ENCODE data around the gene ZMYM4. TPM values are rescaled to one million over a fixed set of nuclear protein-coding genes. Genes with fewer than 3 reads are reported as not detected.
"Not testable (repeated sequence)": the region's sequence is repeated elsewhere in the genome, so short reads cannot be mapped to it uniquely, and the experiment has no call there.

Gene ZMYM4
- 10 to 100 TPM; 50.4 to 51.3 TPM for total RNA-seq
- long read RNA-seq, donor 1, partial matches to known transcripts, result 4 of 7 reads
- long read RNA-seq, donor 1, other reads (novel, unspliced or antisense), result 3 of 7 reads
- long read RNA-seq, donor 2, partial matches to known transcripts, result 3 of 4 reads
- long read RNA-seq, donor 2, other reads (novel, unspliced or antisense), result 1 of 4 reads

DNA sequence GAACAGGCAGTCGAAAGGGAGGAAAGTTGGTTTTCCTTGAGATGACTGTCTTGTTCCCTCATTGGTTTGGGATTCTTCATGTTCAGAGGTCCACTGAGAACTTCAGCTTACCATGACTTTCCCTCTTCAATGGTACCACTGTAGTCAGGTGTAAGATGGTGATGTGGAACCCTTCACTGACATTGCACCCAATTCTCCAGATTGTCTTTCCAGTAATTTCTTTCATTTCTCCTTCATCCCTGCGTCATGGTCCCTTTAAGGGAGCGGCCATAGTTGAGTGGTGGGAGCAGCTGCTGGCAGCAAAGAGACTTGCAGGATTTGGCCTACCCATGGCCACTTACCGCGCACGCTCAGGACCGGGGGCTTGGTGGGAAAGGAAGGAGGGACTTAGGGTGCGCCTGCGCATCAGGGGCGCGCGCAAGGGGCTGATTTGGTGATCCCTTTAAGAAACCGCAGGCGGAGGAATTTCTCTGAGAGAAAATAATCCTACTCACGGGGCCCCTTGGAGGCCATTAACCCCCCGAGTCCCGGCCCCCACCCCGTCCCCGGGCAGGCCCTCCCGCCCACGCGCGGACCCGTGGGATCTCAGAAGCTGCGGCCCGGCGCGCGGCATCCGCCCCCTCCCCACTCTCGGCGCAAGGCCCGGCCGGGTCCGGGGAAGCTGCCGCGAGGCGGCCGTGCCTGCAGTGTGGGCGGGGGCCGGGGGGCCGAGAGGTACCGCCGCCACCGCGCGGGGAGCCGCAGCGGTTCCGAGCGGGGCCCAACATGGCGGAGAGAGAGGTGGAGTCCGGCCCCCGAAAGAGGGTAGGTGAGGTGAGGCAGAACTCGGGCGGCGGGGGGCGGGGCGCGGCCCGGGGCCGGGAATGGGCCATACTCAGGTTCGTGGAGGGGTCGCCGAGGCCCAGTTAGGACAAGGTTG, at the start of gene ZMYM4:
TSS of gene ZMYM4 (plus strand) at position 428 of the 919 bp plus-strand sequence. CDS start at position 766, 338 bp downstream.
- intact Hi-C loops (cut with DNase I), result no loop called here
- peak; percentile 98 for DNase-seq (ENCODE audit: low spot score)

DNA sequence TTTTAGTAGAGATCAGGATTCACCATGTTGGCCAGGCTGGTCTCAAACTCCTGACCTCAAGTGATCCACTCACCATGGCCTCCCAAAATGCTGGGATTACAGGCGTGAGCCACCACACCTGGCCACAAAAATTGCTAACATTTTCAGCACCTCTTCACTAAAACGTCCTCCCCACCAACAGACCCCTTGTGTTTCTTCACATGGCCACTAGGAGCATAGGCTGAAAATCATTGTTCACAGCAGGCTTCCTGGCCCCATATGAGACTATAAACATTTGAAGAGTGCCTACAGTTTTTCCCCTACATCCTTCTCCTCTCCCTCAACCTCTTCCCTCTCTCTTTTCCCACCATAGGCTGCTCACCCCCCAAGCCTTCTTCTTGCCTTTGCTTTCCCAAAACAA, 47.5 kb upstream of the ZMYM4 start:
- intact Hi-C loops (cut with DNase I), result loop anchor here in 1 of 2 donors (10.0 kb wide), 1 partner anchor 566 kb away; no protein-coding TSS in a partner anchor
- DNase-seq (ENCODE audit: low spot score), result no peak

DNA sequence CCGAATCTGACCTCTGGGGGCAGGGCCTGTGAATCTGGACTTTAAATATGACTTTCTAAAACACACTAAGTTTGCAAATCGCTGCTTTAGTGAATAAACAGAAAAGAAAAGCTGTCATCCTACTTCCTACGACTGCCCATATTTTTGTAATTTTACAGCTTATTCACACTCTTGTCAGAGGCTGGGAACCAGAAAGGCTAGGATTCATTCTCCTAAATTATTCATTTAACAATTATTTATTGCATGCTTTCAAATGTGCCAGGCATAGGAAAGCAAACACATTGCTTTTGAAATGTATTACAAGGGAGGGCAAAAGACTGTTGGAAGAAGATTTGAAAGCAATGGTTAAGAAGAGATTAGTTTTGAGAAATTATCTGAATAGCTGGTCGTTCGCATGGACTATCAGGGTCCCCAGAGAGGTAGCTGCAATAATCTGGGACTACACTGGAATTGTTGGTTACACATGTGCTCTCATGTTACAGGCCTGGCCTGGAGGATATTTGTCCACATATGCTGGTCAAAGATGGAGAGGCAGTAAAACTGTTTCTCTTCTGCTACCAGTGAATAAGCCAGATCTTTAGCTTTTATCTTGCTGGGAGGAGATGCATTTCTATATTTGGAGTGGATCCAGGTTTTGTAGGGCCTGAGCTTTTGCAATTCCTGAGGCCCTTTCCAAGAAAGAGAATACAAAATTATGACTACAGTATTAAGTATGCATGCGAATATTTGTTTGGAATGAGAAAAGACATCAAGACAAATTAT, 46.0 kb upstream of the ZMYM4 start:
- no peak for DNase-seq (ENCODE audit: low spot score)
- intact Hi-C loops (cut with DNase I), result loop anchor here in 1 of 2 donors (10.0 kb wide), 1 partner anchor 568 kb away; no protein-coding TSS in a partner anchor

DNA sequence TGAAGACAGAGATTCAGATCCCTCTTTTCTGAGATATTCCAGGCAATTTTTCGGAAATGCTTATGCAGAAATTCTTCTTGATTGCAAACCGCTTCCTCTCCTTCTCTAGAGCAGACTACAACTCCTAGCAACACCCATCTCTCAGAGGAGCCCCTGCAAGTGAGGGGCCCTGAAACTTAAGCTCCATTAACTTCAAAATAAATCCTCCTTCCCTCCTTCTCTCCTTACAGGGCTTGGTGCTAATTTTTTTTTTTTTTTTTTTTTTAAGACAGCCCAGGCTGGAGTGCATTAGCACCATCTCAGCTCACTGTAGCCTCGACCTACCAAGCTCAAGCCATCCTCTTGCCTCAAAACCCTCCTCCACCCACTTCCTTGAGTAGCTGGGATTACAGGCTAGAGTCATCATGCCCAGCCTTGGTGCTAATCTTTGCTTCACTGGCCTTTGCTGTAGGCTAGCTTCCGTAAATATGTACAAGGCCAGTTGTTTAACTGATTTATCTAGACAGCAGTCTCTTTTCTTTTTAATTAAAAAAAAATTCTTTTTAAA, 45.4 kb upstream of the ZMYM4 start:
- intact Hi-C loops (cut with DNase I), result loop anchor here in 1 of 2 donors (10.0 kb wide), 1 partner anchor 568 kb away; no protein-coding TSS in a partner anchor
- DNase-seq (ENCODE audit: low spot score), result no peak

DNA sequence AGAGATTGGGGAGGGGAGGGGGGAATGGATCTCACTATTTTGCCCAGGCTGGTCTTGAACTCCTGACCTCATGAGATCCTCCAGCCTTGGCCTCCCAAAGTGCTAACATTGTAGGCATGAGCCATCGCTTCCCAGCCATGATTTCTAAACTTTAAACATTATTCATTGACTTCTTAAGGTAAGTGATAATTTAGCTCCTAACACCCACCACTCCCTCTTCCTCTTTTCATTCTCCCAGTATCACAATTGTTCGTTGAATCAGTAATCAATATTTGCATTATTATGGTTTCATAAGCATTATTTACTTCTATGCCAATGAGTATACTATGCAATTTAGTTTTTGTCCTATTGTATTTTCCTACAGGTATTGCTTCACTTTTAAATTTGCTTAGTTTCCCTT, 42.0 kb upstream of the ZMYM4 start:
- no peak for DNase-seq (ENCODE audit: low spot score)
- intact Hi-C loops (cut with DNase I), result loop anchor here in 1 of 2 donors (10.0 kb wide), 1 partner anchor 572 kb away; no protein-coding TSS in a partner anchor

DNA sequence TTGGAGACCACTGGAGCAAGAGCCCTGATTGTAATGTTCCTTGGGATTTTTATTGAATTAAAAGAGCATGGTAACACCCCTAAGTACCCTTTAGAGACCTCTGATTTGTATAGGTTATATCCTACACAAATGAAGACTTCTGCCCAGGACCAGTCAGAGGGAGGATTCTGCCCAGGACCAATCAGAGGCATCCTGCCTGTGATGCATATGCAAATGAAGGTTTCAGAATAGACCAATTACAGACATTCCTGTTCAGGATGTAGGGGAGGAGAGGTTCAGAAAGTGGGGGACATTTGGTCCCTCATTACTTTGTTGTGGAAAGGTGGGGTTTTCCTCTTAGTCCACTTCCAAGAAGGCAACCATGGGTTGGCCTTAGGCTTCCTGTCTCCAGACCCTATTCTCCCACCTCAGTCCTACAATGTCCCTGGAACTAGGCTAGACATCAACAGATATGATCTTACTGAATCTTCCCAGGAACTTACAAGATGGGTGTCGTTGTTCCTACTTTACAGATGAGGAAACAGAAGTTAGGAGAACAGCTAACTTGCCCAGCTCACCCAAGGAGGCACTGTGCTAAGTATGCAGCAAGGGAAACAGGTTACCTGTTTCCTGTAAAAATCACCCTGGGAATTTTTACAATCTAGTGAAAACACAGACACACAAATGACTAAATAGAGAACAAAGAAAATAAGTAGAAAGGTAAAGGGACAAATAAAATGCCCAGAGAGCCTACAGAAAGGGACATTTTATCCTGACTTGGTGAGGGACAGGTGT, 38.7 kb upstream of the ZMYM4 start:
- no peak for DNase-seq (ENCODE audit: low spot score)
- intact Hi-C loops (cut with DNase I), result loop anchor here in 1 of 2 donors (10.0 kb wide), 1 partner anchor 575 kb away; no protein-coding TSS in a partner anchor

DNA sequence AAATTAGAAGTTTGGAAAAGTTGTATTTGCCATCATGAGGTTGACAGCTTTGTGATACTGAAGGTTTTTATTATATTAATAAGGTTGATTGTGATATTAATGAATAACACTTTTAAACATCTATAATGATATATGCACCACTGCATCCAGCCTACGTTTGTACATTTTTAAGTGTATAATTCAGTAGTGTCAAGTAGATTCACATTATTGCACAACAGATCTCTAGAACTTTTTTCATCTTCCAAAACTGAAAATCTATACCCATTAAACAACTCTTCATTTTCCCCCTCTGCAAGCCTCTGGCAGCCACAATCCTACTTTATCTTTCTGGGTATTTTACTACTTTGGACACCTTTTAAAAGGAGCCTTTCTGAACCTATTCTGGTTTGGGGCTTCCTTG, 37.2 kb upstream of the ZMYM4 start:
- no peak for DNase-seq (ENCODE audit: low spot score)

DNA sequence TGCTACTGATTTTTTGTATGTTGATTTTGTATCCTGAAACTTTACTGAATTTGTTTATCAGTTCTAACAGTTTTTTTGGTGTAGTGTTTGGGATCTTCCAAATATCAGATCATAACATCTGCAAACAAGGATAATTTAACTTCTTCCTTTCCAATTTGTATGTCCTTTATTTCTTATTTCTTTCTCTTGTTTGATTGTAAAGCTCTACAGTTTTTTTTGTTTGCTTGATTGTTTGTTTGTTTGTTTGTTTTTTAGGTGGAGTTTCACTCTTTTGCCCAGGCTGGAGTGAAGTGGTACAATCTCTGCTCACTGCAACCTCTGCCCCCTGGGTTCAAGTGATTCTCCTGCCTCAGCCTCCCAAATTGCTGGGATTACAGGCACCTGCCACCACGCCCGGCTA, 31.7 kb upstream of the ZMYM4 start:
- DNase-seq (ENCODE audit: low spot score); intact Hi-C loops (cut with DNase I): not testable (repeated sequence)

More for the DNA sequence above, 37.2 kb upstream of the ZMYM4 start:
- intact Hi-C loops (cut with DNase I), result no loop called here

DNA sequence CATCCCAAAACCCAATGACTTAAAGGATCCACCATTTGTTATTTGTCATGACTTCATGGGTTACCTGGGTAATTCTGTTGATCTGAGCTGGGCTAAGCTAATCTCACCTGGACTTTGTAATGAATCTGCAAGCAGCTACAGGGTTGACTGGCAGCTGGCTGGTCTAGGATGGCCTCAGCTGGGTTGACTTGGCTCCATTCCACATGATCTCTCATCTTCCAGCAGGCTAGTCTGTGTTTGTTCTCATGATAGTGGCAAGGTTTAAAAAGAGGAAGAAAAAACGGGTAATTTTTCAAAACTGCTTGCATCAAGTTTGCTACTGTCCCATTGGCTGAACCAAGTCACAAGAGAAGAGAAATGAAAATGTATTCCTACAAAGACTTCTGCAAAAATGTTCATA, 24.8 kb upstream of the ZMYM4 start:
- DNase-seq (ENCODE audit: low spot score), result no peak
- intact Hi-C loops (cut with DNase I), result no loop called here

DNA sequence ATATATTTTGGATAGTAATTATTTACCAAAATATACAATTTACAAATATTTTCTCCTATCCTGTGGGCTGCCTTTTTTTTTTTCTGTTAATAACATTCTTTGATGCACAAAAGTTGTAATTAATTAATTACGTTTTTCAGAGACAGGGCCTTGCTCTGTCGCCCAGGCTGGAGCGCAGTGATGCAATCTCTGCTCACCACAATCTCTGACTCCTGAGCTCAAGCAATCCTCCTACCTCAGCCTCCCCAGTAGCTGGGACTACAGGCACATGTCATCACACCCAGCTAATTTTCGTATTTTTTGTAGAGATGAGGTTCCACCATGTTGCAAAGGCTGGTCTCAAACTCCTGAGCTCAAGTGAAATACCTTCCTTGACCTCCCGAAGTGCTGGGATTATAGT, 21.3 kb upstream of the ZMYM4 start:
- DNase-seq (ENCODE audit: low spot score), result no peak
- intact Hi-C loops (cut with DNase I), result no loop called here

DNA sequence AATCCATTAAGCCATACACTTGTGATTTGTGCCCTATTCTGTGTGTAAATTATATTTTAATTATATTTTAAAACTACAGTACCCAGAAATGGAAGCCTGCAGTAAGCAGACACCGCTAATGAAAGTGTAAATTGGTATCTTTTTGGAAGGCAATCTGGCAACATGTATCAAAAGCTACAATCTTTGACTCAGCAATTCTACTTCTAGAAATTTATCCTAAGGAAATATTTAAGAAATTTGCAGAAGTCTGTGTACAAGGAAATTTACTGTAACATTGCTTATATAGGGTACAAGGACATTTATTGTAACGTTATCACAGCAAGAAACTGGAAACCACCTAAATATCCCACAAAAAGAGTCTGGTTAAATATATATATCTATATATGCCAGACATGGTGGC, 14.6 kb upstream of the ZMYM4 start:
- intact Hi-C loops (cut with DNase I), result no loop called here
- DNase-seq (ENCODE audit: low spot score), result no peak

DNA sequence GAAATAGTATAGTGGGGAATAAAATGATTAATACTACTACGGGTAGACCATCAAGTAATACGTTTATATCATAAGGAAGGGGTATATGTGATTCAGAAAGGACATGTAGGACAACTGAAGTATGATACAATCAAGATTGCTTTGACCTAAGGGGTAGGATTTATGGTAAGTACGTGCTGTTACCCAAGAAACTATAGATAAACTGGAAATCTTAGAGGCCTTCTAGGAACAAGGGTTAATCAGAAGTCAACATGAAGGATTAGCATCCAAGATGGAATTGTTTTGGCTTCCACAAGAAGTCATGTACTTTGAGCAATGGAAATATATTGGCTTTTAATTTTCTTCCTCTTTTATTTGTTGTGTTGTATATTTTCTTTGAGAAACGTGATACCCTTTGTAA, 13.2 kb upstream of the ZMYM4 start:
- DNase-seq (ENCODE audit: low spot score), result no peak
- intact Hi-C loops (cut with DNase I), result no loop called here

DNA sequence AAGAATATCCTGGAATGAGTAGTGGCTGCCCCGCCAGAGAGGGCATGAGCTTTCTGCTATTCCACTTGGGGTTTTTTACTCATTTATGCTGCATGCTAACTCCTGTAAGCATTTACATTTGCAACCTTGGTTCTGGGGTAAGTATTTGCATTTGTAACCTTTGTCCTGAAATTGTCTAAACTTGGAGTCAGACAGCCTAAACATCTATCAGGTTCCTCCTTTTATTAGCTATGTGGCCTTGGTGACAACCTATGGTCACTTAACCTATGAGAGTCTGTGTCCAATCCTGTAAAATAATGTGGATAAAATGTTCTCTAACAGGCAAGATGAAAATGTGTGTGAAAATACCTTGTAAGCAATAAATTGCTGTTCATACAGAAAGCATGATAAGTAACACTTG, 8.9 kb upstream of the ZMYM4 start:
- intact Hi-C loops (cut with DNase I), result no loop called here
- no peak for DNase-seq (ENCODE audit: low spot score)

DNA sequence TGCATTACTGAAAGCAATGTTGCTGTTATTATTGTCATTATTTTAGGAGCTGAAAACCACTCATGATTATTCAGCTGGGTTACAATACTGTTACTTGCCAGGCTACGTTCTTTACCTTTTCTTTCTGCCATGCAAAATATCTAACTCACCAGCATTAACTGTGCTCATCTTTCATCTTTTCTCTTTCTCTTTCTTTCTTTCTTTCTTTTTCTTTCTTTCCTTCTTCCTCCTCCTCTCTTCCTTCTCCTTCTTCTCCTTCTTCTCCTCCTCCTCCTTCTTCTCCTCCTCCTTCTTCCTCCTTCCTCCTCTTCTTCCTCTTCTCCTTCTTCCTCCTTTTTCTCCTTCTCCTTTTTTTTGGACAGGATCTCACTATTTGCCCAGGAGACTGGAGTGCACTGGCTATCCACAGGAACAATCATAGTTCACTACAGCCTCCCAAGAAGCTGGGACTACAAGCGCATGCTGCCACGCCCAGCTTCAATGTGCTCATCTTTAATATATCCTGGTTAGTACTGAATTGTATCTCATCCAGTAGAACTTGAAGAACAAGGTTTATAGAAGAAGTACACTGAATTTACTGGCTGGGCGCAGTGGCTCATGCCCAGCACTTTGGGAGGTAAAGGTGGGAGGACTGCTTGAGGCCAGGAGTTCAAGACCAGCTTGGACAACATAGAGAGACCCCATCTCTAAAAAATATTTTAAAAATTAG, 6.9 kb upstream of the ZMYM4 start:
- DNase-seq (ENCODE audit: low spot score), result no peak
- intact Hi-C loops (cut with DNase I), result no loop called here

DNA sequence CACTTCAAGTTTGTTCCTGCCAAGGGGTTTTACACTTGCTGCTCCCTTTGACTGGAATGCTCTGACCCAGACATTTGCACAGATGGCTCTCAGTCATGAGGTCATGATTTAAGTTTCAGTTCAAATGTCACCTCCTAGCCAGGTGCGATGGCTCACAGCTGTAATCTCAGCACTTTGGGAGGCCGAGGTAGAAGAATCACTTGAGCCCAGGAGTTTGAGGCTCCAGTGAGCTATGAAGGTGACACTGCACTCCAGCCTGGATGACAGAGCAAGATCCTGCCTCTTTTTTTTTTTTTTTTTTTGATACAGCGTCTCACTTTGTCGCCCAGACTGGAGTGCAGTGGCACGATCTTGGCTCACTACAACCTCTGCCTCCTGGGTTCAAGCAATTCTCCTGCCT, 4.5 kb upstream of the ZMYM4 start:
- intact Hi-C loops (cut with DNase I), result no loop called here
- DNase-seq (ENCODE audit: low spot score), result no peak

DNA sequence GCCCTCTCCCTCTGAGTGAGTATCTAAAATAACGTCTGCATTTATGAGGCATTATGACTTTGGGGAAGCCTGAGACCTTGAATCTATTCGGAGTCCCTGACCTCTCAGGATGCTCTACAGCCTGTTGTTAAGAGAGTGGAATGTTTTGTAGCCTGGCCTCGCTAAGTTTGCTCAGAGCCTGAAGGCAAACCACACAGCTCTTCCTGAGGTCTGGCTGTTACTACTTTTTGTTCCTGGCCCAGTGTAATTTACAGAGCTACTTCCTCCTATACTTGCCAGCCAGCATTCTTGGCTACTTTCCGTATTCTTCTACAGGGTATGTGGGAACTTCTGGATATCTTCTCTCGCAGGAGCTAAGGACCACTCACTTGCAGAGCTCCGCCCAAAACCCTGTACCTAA, 3.6 kb upstream of the ZMYM4 start:
- intact Hi-C loops (cut with DNase I), result loop anchor here in 1 of 2 donors (1.0 kb wide), 1 partner anchor 48 kb away; no protein-coding TSS in a partner anchor
- no peak for DNase-seq (ENCODE audit: low spot score)

DNA sequence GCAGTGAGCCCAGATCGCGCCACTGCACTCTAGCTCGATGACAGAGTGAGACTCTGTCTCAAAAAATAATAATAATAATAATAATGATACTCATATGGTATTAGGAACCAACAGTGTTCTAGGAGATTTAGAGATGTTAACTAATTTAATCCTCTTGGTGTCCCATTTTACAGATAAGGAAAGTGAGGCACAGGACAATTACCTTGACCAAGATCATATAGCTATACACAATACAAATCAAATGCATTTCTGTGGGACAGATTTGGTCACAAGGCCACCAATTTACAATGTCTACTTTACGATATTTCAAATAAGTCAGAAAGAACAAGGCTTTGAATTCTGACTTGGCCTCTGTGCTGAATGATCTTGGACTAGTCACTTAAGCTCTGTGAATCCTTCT, 2.2 kb upstream of the ZMYM4 start:
- intact Hi-C loops (cut with DNase I), result no loop called here
- DNase-seq (ENCODE audit: low spot score), result no peak

Measured in posterior vena cava (tissue), 2 donors.